ENCODE results near the gene ZNF555. TPM values are rescaled to one million over a fixed set of nuclear protein-coding genes. Genes with fewer than 3 reads are reported as not detected.

Gene ZNF555
- total RNA-seq, 1 experiment from 2014 or later = 11.8 TPM

DNA sequence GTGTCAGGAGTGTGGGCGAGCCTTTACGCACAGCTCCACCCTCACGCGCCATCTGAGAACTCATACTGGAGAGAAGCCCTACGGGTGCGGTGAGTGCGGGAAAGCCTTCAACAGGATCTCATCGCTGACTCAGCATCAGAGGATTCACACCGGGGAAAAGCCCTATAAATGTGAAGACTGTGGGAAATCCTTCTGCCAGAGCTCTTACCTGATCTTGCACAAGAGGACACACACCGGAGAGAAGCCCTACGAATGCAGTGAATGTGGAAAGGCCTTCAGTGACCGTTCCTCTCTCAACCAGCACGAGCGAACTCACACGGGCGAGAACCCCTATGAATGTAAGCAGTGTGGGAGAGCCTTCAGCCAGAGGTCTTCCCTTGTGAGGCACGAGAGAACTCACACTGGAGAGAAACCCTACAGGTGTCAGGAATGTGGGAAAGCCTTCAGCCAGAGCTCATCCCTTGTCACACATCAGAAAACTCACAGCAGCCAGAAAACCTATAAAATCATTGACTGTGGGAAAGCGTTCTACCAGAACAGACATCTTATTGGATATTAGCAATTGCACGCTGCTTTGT is 6.9 kb upstream of the ZNF555 start:
- Histone ChIP-seq H3K27me3 (no peaks in the 10 kb centered on the region), H3K4me3 (no peak overlapping the region), H3K9me3 (replicated peaks) (peaks cover 12% of the 10 kb centered on the region), H3K4me1 (no peaks in the 10 kb centered on the region), H3K27ac (no peak overlapping the region), H3K36me3 (no peaks in the 10 kb centered on the region)
- no peak for DNase-seq

GRCh38 chr19:2837430-2837829 is 3.8 kb upstream of the ZNF555 start:
- no peak overlapping the region for H3K4me3 ChIP-seq
- H3K9me3 ChIP-seq (replicated peaks) = peaks cover 12% of the 10 kb centered on the region
- H3K36me3 ChIP-seq = no peaks in the 10 kb centered on the region
- H3K4me1 ChIP-seq = no peaks in the 10 kb centered on the region
- no peaks in the 10 kb centered on the region for H3K27me3 ChIP-seq
- H3K27ac ChIP-seq = no peak overlapping the region
- no peak for DNase-seq

DNA sequence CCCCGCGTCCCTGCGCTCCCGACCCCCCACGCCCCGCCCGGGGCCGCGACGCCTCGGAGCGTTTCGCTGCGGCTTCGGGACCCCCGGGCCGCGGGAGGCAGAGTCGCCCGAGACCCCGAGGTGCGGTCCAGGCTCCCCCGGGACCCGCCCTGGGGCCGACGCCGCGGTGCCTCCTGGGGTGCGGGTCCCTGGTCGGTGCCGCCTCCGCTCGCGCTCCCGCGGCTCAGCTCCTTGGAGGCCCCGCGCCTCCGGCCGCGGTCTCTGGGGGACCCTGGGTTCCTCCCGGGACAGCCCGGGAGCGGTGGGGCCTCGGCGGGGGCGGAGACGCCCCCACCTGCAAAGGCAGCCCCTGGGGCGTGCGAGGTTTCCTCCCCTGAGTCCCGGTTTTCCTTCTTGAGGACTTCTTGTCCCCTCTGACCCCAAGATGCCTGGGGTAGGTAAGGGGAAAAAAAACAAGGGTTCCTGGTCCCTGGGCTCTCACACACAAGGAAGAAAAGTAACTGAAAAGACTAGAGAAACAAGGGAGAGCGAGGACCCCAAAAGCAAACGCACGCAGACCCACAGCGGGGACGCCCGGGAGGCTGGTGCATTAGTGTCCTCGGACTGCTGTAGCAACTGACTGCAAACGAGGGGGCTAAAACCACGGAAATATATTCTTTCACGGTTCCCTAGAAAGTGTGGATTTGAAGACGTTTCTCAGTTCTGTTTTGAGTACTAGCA is 740 bp downstream of the ZNF555 start:
- Histone ChIP-seq H3K9me3 (replicated peaks) (no peaks in the 10 kb centered on the region), H3K27me3 (no peaks in the 10 kb centered on the region), H3K4me3 (peak overlapping the region; percentile 91), H3K36me3 (no peaks in the 10 kb centered on the region), H3K4me1 (peaks cover 17% of the 10 kb centered on the region), H3K27ac (no peak overlapping the region; the same call in 1 of the 2 replicates)
- no peak for DNase-seq

DNA sequence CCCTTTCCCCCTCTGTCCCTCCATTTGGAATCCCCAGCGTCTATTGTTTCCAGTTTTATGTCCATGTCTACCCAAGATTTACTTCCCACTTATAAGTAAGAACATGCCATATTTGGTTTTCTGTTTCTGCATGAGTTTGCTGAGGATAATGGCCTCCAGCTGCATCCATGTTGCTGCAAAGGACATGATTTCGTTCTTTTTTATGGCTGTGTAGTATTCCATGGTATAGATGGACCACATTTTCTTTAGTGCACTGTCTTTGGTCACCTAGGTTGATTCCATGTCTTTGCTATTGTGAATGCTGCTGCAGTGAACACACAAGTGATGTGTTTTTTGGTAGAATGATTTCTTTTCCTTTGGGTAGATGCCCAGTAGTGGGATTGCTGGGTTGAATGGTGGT is 3.8 kb downstream of the ZNF555 start:
- peaks cover under 1% of the 10 kb centered on the region; the same call in 1 of the 2 replicates for H3K36me3 ChIP-seq
- H3K27ac ChIP-seq = peak overlapping the region; percentile 64; the same call in 1 of the 2 replicates
- no peaks in the 10 kb centered on the region; the same call in 1 of the 2 replicates for H3K9me3 ChIP-seq (replicated peaks)
- H3K4me1 ChIP-seq = peaks cover 39% of the 10 kb centered on the region
- DNase-seq = no peak
- no peak overlapping the region for H3K4me3 ChIP-seq
- H3K27me3 ChIP-seq = no peaks in the 10 kb centered on the region

GRCh38 chr19:2846180-2846894 is 5.1 kb downstream of the ZNF555 start:
- no peak overlapping the region for H3K4me3 ChIP-seq
- peaks cover 40% of the 10 kb centered on the region for H3K4me1 ChIP-seq
- H3K9me3 ChIP-seq (replicated peaks) = peaks cover 5% of the 10 kb centered on the region; the same call in 1 of the 2 replicates
- peak overlapping the region; percentile 64 for H3K27ac ChIP-seq
- peaks cover 11% of the 10 kb centered on the region for H3K36me3 ChIP-seq
- peak; percentile 68 to 85 for DNase-seq
- no peaks in the 10 kb centered on the region for H3K27me3 ChIP-seq

DNA sequence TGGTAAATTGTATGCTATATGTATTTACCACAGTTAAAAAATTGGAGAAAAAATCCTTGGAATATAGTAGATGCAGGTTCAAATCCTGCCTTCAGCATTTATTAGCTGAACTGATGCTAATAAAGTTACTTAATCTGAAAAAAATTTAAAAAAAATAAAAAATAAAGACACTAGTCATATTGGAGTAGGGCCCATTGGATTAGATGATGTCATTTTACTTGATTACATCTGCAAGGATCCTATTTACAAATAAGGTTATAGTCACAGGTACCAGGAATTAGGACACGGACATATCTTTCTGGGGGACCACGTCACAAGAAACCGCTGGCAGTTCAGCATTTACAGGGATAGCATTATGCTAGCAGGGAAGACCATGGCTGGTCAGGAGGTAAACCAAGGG is 6.2 kb downstream of the ZNF555 start:
- peak overlapping the region; percentile 64; the same call in 1 of the 2 replicates for H3K27ac ChIP-seq
- peaks cover 40% of the 10 kb centered on the region for H3K4me1 ChIP-seq
- H3K9me3 ChIP-seq (replicated peaks) = peaks cover 16% of the 10 kb centered on the region
- H3K27me3 ChIP-seq = no peaks in the 10 kb centered on the region
- H3K36me3 ChIP-seq = peaks cover 22% of the 10 kb centered on the region
- no peak overlapping the region for H3K4me3 ChIP-seq
- DNase-seq = no peak

DNA sequence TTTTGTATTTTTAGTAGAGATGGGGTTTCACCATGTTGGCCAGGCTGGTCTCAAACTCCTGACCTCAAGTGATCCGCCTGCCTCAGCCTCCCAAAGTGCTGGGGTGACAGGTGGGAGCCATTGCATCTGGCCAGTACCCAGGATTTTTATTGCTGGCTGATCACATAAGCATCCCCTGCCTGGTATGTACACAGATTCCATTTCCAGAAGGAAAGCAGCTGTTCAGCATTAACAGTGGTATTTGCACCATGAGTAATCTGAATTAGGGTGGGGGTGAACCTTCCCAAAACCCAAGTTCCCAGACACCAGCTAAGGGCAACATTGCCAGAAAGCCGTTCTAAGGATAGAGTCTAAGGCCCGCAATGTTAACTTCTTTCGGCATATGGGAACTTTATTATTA is 7.3 kb downstream of the ZNF555 start:
- no peaks in the 10 kb centered on the region for H3K27me3 ChIP-seq
- peaks cover 34% of the 10 kb centered on the region for H3K36me3 ChIP-seq
- DNase-seq = peak; percentile 84 to 90
- peaks cover 40% of the 10 kb centered on the region for H3K4me1 ChIP-seq
- peak overlapping the region; percentile 78 for H3K27ac ChIP-seq
- peaks cover 25% of the 10 kb centered on the region for H3K9me3 ChIP-seq (replicated peaks)
- H3K4me3 ChIP-seq = no peak overlapping the region

- no peaks in the 10 kb centered on the region for H3K27me3 ChIP-seq
- H3K27ac ChIP-seq = no peak overlapping the region
- H3K4me1 ChIP-seq = peaks cover 37% of the 10 kb centered on the region
- no peak for DNase-seq
- H3K36me3 ChIP-seq = peaks cover 51% of the 10 kb centered on the region
- peaks cover 40% of the 10 kb centered on the region for H3K9me3 ChIP-seq (replicated peaks)
- H3K4me3 ChIP-seq = no peak overlapping the region
These were observed 9.1 kb downstream of the ZNF555 start for GRCh38 chr19:2850256-2850925.

GRCh38 chr19:2852598-2852997 is 11.3 kb downstream of the ZNF555 start:
- Histone ChIP-seq H3K4me3 (no peak overlapping the region), H3K9me3 (replicated peaks) (peaks cover 45% of the 10 kb centered on the region), H3K27ac (no peak overlapping the region), H3K4me1 (peaks cover 17% of the 10 kb centered on the region), H3K27me3 (no peaks in the 10 kb centered on the region), H3K36me3 (peaks cover 65% of the 10 kb centered on the region)
- no peak for DNase-seq

GRCh38 chr19:2853015-2853606 is 11.8 kb downstream of the ZNF555 start:
- Histone ChIP-seq H3K27ac (no peak overlapping the region), H3K36me3 (peaks cover 65% of the 10 kb centered on the region), H3K4me3 (no peak overlapping the region), H3K4me1 (peaks cover 15% of the 10 kb centered on the region), H3K27me3 (no peaks in the 10 kb centered on the region), H3K9me3 (replicated peaks) (peaks cover 45% of the 10 kb centered on the region)
- no peak for DNase-seq

- no peak overlapping the region for H3K27ac ChIP-seq
- H3K27me3 ChIP-seq = no peaks in the 10 kb centered on the region
- no peak overlapping the region for H3K4me3 ChIP-seq
- peaks cover 45% of the 10 kb centered on the region for H3K9me3 ChIP-seq (replicated peaks)
- 0 out of 2 replicates have a peak, but pooled peaks cover 3% of the 10 kb centered on the region for H3K4me1 ChIP-seq
- peaks cover 65% of the 10 kb centered on the region for H3K36me3 ChIP-seq
- DNase-seq = no peak
These were observed 13.6 kb downstream of the ZNF555 start for GRCh38 chr19:2854849-2855248.

DNA sequence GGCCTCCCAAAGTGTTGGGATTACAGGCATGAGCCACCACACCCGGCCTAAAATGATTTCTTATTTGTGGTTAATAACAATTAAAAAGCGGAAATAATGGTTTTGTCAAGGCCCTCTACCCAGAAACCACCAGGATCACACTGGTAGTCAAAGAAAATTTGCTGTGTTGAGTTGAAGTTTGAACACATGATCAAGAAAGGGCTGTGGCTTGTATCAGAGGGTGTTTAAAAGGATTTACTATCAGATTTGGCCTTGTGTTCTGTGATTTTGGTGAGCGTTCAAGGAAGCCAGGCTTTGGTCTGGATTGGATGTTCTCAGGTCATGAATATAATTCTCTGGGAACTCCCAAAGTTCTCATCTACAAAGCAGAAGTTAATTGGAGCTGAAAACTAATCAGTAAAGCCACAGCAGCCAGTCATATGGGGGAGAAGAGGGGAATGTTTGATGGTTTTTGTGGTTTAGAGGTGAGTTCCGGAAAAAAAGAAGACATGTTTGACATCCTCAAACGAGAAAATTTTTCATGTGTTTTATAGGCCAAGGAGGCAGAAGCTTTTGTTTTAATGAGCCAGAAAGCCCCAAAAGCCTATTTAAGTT is 15.3 kb downstream of the ZNF555 start:
- no peaks in the 10 kb centered on the region for H3K4me1 ChIP-seq
- no peak overlapping the region for H3K4me3 ChIP-seq
- H3K9me3 ChIP-seq (replicated peaks) = peaks cover 37% of the 10 kb centered on the region
- DNase-seq = no peak
- H3K36me3 ChIP-seq = peaks cover 52% of the 10 kb centered on the region
- H3K27me3 ChIP-seq = no peaks in the 10 kb centered on the region
- H3K27ac ChIP-seq = no peak overlapping the region

DNA sequence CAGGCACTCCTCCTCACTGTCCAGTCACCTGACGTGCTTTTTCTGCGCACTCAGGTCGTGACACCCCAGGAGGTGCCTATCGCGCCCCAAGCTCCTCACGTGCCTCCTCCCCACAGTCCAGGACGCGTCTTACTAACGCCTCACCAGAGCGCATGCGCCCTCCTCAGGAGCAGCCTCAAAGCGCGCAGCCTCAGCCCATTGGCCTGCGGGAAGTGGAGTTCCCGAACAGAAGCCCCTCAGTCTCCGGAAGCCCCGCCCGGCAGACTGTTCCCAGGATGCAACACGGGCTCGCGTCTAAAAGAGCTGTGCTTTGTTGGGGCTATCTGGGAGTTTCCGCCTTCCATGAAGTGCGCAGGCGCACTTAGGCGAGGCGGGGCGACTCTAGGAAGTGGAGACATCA is 17.6 kb downstream of the ZNF555 start:
- Histone ChIP-seq H3K27ac (no peak overlapping the region), H3K27me3 (no peaks in the 10 kb centered on the region), H3K36me3 (peaks cover 29% of the 10 kb centered on the region), H3K4me1 (no peaks in the 10 kb centered on the region), H3K4me3 (no peak overlapping the region), H3K9me3 (replicated peaks) (peaks cover 17% of the 10 kb centered on the region)
- DNase-seq = no peak

- no peaks in the 10 kb centered on the region for H3K27me3 ChIP-seq
- no peak overlapping the region for H3K27ac ChIP-seq
- no peaks in the 10 kb centered on the region for H3K9me3 ChIP-seq (replicated peaks)
- peak; percentile 25 to 44 for DNase-seq
- peaks cover 4% of the 10 kb centered on the region; the same call in 1 of the 2 replicates for H3K4me1 ChIP-seq
- H3K4me3 ChIP-seq = no peak overlapping the region
- H3K36me3 ChIP-seq = peaks cover 3% of the 10 kb centered on the region
These were observed 22.5 kb downstream of the ZNF555 start for GRCh38 chr19:2863816-2864215.

Data from SJCRH30 (cell line).